Activated naive CD8-positive, alpha-beta T cell treated with anti-CD3 and anti-CD28 coated beads, Interleukin-2, amount 50 U/mL, for 16 hours (primary cell): ENCODE data around the gene CAND1.

Experiments
- DNase-seq: peaks from one replicate; pipeline ENCODE4 v3.0.0-alpha.2; 2020; ENCODE audit warnings: low read depth, low spot score

Gene CAND1

DNA sequence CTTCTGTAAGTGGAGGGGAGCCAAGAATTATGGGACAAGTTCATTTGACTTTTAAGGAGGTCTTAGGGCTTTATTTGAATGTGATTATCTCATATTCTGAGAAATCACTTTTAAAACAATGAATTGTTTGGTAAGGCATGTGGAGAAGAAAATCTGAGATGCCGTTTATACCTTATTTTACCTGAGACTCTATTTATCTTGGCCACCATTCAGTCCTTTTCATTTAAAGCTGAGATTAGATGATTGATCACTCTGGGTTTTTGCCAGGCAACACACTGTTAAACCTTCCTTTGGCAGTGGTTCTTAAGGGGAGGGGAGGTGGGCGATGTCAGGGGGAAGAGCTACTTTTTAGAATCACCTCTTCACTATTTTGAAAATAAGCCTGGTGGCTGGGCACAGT, 11.4 kb downstream of the CAND1 start:
- no peak for DNase-seq

DNA sequence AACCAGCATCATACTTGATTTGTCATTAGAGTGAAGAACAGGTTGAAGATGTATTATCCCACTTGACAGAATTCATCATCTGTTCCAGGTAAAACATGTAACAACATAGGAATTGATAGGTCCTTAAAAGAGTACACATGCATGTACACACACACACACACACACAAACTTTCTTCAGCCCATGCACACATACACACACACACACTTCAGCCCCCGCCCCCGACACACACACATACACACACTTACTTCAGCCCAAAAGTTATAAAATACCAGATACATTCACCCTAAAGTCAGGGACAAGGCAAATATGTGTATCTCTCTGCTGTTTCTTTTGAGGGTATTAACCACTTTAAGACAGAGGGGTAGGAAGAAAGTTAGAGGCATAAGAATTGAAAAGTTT, 15.4 kb downstream of the CAND1 start:
- DNase-seq = no peak

DNA sequence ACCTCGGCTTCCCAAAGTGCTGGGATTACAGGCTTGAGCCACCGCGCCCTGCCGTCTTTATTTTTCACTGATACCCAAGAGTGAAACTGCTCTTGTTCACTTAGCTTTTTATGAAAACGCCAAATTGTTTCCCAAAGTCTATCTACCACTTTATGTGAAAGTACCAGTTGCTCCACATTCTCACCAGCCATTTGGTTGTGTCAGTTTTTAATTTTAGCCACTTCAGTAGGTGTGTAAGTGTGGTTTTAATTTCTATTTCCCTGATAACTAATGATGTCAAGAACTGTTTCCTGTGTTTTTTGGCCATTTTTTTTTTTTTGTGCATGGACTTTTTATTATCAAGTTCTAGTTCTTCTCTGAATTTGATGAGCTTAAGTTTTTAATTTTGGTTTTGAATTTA, 17.1 kb downstream of the CAND1 start:
- DNase-seq = no peak

DNA sequence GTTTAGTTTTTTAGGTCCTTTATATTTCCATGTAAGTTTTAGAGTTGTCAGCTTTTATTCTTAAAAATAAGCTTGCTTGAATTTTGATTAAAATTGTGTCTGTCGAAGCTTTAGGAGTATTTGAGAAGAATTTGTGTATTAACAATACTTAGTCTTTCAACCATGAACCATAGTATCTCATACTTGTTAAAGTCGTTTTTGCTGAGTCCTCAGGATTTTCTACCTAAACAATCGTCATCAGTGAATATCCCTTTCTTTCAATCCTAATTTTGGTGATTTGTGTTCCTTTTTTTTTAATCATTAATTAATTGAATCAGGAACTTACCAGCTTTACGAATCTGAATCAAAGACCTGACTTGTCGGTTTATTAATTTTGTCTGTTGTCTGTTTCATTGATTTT, 18.2 kb downstream of the CAND1 start:
- DNase-seq = no peak

DNA sequence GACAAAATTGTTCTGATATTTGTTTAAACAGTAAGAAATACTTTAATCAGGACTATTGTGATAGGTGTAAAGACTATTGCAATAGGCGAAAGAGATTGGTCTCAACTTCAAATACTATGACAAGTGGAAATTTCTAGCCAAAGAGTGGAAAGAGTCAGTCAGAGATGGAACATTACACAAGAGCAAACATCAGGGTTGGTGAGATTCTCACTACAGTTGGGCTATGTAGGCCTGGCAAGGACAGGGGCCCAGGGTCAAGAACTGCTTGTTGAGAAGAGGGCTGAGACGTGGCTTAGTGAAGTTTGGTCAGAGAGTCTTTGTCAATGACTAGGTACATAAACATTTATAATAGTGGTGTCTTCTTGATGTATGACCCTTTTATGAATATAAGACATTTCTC, 19.4 kb downstream of the CAND1 start:
- no peak for DNase-seq

DNA sequence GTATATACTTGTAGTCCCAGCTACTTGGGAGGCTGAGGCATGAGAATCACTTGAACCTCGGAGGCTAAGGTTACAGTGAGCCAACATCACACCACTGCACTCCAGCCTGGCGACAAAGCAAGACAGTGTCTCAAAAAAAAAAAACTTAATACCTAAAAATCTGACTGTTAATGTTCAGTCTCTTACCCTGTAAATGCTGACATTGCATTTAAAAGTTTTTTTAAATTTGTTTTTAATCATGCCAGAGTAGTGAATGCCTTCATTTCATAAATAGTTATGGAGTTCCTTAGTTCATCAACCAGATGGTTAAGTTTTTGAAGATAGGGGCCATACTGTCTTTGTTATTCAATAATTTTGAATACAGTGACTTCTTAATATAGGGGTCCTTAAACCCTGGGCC, 21.2 kb downstream of the CAND1 start:
- no peak for DNase-seq

DNA sequence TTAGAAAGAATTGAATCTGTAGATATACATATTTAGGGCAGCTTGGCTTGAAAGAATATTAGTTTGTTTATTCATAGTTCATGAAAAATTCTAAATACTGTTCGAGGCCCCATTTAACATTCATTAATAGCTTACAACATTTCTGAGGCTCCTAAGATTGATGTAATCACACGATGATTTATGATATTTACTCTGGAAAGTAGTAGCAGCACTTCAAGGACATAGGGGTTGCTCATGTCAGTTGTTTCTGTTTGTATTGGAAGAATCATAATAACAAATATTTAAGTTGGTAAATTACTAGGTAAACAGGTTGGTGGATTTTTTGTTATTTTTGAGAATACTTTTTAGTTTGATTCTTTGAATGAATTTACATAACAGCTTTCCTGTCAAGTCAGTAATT, 30.4 kb downstream of the CAND1 start:
- no peak for DNase-seq

DNA sequence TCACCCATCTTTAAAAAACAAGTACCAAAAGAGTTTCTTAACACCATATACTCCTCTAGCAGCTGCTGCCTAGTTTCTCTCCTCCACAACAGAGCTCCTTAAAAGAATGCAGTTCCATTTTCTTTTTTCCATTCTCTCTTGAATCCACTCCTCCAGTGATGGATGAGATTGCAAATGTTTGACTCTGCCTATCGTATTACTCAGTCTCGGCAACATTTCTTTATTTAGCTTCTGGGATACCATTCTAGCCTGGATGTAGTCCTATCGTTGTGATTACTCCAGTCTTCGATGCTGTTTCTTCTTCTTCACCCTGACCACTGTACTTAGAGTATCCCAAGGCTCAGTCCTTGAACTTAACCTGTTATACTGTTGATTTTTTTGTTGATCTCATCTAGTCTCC, 30.8 kb downstream of the CAND1 start:
- no peak for DNase-seq

DNA sequence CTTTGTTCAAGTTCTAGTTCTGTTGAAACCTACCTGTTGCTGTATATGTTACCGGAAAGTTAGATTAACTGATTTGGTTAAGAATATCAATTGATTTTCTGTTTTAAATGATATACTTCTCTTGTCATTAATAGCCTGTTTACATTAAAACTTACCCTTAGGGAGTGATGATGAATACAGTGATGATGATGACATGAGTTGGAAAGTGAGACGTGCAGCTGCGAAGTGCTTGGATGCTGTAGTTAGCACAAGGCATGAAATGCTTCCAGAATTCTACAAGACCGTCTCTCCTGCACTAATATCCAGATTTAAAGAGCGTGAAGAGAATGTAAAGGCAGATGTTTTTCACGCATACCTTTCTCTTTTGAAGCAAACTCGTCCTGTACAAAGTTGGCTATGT, 33.0 kb downstream of the CAND1 start:
- no peak for DNase-seq

DNA sequence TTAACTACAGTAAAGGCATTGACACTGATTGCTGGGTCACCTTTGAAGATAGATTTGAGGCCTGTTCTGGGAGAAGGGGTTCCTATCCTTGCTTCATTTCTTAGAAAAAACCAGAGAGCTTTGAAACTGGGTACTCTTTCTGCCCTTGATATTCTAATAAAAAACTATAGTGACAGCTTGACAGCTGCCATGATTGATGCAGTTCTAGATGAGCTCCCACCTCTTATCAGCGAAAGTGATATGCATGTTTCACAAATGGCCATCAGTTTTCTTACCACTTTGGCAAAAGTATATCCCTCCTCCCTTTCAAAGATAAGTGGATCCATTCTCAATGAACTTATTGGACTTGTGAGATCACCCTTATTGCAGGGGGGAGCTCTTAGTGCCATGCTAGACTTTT, 36.4 kb downstream of the CAND1 start:
- DNase-seq = no peak

DNA sequence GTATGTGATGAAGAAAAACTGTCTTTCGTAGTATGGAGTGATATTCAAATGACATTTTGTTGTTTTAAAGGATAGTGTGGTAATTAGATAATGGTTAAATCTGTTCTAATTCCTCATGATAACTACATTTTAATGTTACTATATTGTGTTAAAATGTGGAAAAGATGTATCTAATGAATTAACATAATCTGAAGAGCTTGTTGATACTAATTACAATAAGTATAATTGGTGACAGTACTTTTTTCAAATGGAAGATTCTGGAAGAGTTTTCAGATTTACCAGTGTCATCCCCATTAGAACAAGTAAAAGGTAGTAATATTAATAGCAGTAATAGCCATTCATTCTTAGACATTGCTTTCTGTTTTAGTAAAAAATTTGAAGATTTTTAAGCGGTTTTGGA, 37.6 kb downstream of the CAND1 start:
- DNase-seq = no peak

DNA sequence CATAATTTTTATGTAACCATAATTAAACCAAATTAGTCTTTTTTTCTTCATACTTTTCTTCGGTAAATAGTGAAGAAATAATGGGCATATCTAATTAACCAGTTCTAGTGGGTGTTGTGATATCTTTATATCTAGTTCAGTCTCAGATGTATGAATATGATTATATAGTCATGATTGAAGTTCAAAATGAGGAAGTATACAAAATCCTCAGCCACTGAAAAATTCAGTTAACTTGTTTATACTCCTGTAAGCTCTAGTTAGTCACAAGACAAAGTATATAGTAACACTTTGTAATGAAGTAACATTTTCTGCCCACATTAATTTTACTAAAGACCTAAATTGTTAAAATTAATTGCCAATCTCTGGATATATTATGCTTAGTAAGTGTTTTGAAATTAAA, 46.5 kb downstream of the CAND1 start:
- DNase-seq = no peak

DNA sequence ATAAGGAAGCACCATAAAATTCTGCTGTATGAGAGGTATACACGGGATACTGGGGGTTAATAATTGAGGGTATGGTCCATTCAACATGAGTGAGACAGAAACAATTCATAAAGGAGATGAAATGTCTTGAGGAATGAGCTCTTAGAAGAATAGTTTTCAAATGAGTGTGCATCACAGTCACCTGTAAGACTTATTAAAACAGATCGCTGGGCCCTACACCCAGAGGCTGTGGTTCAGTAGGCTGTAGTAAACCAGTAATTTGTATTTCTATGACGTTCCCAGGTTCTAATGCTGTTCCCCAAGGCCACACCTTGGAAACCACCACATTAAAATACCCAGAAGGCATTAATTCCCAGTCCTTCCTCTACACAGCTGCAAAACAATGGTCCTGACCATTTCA, 49.6 kb downstream of the CAND1 start:
- no peak for DNase-seq

DNA sequence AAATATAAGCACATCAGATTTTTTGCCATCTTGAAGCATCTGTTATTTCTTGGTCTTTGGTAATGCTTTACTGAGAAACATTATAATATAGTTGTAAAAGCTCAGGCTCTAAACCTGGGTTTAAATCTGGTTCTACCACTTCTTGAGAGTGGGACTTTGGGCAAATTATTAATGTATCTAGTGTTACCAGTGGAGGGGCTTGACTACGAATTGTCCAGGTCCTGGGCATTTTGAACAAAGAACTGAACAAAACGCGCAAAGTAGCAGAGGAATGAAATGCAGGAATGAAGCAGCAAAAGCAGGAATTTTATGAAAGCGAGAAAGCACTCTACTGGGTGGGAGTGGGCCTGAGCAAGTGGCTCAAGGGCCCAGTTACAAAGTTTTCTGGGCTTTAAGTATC, 50.8 kb downstream of the CAND1 start:
- no peak for DNase-seq

DNA sequence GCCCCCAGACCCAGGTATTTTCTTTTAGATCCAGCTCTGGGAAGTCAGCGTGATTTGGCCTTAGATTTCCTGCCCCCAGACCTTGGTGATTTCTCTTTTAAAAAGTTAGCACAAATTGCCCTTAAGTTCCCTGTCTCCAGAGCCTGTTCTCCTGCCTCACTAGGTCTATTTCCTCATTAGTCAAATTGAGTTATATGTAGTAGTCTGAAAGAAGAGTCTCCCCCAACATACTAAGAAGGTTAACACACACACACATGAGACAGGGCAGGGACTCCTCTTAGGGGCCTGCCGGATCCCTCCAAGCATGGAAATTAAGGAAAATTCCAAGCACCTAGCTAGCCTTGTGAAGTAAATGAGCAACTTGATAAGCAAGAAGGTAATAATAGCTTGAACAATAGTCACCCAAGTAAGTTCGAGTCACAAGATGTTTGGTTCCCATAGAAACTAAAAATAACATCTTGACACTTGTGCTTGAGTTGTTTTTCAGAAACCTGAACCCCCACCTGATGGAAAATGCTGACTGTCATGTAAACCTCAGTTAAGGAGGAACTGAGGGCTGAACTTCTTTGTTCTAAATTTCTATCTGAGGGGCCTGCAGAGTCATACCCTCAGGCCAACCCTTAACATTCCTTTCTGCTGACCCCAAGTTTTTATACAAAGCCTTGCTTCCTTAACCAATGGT, 51.6 kb downstream of the CAND1 start:
- no peak for DNase-seq

DNA sequence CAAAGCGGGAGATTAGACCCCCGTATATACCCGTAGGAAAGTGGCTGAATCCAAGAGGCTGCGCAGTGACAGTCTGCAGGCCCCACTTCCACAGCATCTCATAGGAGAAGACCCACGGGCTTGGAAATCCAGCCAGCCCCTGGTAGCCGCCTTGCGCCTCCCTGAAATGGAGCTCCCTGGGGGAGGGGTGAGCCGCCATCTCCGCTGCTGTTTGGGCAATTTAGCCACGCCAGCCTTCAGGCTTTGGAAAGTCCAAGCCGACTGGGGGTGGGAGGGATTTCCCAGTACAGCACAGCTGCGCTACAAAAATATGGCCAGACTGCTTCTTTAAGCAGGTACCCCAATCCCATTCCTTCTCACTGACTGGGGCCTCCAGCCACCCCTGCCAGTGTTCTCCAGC, 53.4 kb downstream of the CAND1 start:
- no peak for DNase-seq

DNA sequence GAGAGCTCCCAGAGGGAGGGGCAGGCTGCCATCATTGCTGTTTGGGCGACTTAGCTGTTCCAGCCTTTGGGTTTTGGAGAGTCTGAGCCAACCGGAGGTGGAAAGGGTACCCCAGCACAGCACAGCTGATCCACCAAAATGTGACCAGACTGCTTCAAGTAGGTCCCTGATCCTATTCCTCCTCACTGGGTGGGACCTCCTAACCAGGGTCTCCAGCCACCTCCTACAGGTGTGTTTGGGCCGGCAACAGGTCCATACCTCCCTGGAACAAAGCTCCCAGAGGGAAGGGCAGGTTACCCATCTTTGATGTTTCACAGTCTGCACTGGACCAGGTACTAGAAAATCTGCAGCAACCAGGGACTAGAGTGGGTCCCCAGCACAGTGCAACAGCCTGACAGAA, 53.8 kb downstream of the CAND1 start:
- no peak for DNase-seq

DNA sequence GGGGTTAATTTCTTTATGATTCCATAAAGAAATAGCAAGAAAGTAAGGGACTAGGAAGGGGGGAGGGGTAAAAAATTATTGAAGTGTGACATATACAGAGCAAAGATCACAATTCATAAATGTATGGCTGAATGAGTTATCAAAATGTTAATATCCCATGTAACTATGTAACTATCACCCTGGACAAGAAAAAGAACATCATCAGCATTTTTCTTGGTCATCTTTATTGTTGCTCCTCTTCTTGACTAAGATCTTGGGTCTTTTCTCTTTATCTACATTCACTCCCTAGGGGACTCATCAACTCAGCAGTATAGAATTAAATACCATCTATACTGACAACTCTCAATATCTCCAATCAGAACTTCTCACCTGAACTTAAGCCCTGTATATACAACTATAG, 57.5 kb downstream of the CAND1 start:
- no peak for DNase-seq

DNA sequence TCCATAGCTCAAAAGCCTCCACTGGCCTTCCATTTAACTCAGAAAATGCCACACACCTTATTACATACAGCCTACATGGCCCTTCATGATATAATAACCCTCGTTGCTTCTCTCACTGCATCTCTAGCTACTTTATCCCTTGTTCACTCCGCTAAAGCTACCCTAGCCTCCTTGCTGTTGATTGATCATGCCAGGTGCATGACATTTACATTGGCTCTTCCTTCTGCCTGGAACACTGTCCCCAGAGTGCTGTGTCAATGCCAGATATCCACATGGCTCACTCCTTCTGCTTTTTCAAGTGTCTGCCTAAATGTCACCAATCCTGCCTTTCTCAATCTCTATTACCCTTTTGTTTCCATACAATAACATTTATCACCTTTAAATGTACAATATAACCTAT, 58.3 kb downstream of the CAND1 start:
- no peak for DNase-seq

DNA sequence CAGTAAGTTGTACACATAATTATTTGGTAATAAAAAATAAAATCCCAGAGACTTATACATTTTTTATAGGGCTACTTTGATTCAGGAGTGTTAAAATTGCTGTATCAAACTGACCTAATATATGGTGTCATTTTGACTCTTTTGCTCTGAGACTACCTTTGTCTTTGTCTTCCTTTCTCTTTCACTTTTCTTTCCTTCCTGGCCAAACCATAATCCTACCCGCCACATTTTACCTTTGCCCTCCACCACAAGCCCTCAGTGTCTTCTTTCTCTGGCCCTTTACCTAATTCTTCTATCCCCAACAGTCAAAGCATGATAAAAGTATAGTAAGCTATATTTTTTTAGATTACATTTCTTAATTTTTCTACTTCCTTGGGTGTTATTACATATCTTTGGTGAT, 62.0 kb downstream of the CAND1 start:
- no peak for DNase-seq

DNA sequence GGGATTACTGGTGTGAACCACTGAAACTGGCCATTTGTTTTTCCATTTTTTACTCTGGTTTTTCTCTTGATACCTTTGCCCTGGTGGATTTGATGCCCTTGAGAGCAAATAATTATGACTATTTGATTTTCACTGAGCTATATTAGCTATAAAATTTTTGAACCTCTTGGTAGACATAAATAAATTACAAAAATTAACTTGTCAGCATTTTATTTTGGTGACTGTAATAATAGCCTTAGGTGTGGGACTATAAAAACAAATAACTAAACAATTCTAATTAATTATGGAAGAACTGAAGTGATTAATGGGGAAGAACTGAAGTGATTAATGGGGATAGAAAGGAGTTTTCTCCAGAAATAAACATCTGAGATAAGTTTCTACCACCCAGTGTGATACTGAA, 62.7 kb downstream of the CAND1 start:
- DNase-seq = no peak

DNA sequence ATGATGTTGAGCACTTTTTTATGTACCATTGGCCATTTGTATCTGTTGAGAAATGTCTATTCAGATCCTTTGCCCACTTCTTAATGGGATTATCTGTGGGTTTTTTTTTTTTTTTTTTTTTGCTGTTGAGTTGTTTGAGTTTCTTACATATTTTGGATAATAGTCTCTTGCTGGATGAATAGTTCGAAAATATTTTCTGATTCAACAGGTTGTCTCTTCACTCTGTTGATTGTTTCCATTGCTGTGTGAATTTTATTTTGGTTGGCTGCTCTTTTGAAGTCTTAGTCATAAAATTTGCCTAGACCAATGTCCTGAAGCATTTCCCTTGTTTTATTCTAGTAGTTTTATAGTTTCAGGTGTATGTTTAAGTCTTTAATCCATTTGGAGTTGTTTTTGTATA, 64.5 kb downstream of the CAND1 start:
- no peak for DNase-seq

DNA sequence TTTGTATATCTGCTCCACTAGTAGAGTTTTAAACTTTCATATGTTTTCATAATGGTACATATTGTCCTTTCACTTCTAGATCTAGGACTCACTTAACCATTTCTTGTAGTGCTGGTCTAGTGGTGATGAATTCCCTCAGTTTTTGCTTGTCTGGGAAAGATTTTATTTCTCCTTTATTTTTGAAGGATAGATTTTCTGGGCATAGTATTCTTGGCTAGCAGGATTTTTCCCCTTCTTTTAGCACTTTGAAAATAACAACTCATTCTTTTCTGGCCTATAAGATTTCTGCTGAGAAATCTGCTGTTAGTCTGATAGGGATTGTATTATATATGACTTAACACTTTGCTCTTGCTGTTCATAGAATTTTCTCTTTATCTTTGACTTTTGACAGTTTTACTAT, 69.3 kb downstream of the CAND1 start:
- no peak for DNase-seq

DNA sequence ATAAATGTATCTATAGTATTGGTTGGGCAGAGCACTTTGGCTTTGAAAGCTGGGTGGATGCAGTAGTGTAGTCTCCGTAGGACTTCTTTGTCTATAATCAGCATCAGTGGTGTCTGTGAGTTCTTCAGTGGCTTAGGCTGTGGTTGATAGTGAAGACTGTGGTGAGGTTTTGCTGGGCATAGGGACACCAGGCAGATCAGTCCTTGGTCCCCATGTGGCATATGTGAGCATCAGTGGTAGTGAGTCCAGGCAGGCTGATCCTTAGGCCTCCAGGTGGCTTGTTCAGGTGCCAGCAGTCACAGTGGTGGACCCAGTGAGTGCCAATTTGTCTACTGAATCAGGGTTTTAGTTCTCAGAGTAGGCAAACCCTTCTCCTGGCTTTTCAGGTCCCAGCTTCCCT, 70.4 kb downstream of the CAND1 start:
- no peak for DNase-seq
